Measurements from ENCODE around the gene ABCA10.
"Not testable (repeated sequence)": the region's sequence is repeated elsewhere in the genome, so short reads cannot be mapped to it uniquely, and the experiment has no call there.

The ABCA10 gene

GRCh38 chr17:69173118-69173517 lies 55.5 kb downstream of the ABCA10 start:
- no peak for TF ChIP-seq CTCF (IDR thresholded peaks at IDR 0.05; ENCODE audit: low read depth, low read length, missing control alignments)
- Histone ChIP-seq H3K27me3 (replicated peaks) (no peaks in the 10 kb centered on the region), H3K36me3 (replicated peaks) (no peaks in the 10 kb centered on the region), H3K27ac (no peak overlapping the region), H3K4me3 (ENCODE audit: low read depth, low read length) (no peak overlapping the region)
- no peak for DNase-seq
- in situ Hi-C loops (cut with HindIII; ENCODE audit: low pct_ligation_motif_present, low sequenced_read_pairs): no loop called here

- Histone ChIP-seq H3K27ac (no peak overlapping the region), H3K36me3 (replicated peaks) (no peaks in the 10 kb centered on the region), H3K4me3 (ENCODE audit: low read depth, low read length) (no peak overlapping the region), H3K27me3 (replicated peaks) (no peaks in the 10 kb centered on the region)
- no peak for DNase-seq
- no peak for TF ChIP-seq CTCF (IDR thresholded peaks at IDR 0.05; ENCODE audit: low read depth, low read length, missing control alignments)
- in situ Hi-C loops (cut with HindIII; ENCODE audit: low pct_ligation_motif_present, low sequenced_read_pairs): no loop called here
Observed at GRCh38 chr17:69170377-69170776, 58.2 kb downstream of the ABCA10 start.

GRCh38 chr17:69168642-69169041 lies 60.0 kb downstream of the ABCA10 start:
- in situ Hi-C loops (cut with HindIII; ENCODE audit: low pct_ligation_motif_present, low sequenced_read_pairs); H3K4me3 ChIP-seq (ENCODE audit: low read depth, low read length); DNase-seq; H3K27me3 ChIP-seq (replicated peaks); H3K36me3 ChIP-seq (replicated peaks); H3K27ac ChIP-seq: not testable (repeated sequence)

GRCh38 chr17:69166957-69167356 lies 61.7 kb downstream of the ABCA10 start:
- in situ Hi-C loops (cut with HindIII; ENCODE audit: low pct_ligation_motif_present, low sequenced_read_pairs): no loop called here

GRCh38 chr17:69164206-69164605 lies 64.4 kb downstream of the ABCA10 start:
- in situ Hi-C loops (cut with HindIII; ENCODE audit: low pct_ligation_motif_present, low sequenced_read_pairs): no loop called here
- no peak overlapping the region for H3K4me3 ChIP-seq (ENCODE audit: low read depth, low read length)
- no peak overlapping the region for H3K27ac ChIP-seq

More at GRCh38 chr17:69166957-69167356, 61.7 kb downstream of the ABCA10 start:
- H3K36me3 ChIP-seq (replicated peaks): no peaks in the 10 kb centered on the region
- TF ChIP-seq CTCF (IDR thresholded peaks at IDR 0.05; ENCODE audit: low read depth, low read length, missing control alignments): no peak
- no peak for DNase-seq
- H3K27me3 ChIP-seq (replicated peaks): no peaks in the 10 kb centered on the region
- H3K4me3 ChIP-seq (ENCODE audit: low read depth, low read length): no peak overlapping the region
- no peak overlapping the region for H3K27ac ChIP-seq

GRCh38 chr17:69159418-69159817 lies 69.2 kb downstream of the ABCA10 start:
- TF ChIP-seq CTCF (IDR thresholded peaks at IDR 0.05; ENCODE audit: low read depth, low read length, missing control alignments): no peak
- Histone ChIP-seq H3K27me3 (replicated peaks) (no peaks in the 10 kb centered on the region), H3K4me3 (ENCODE audit: low read depth, low read length) (no peak overlapping the region), H3K36me3 (replicated peaks) (no peaks in the 10 kb centered on the region), H3K27ac (no peak overlapping the region)
- DNase-seq: no peak
- in situ Hi-C loops (cut with HindIII; ENCODE audit: low pct_ligation_motif_present, low sequenced_read_pairs): no loop called here

More at GRCh38 chr17:69164206-69164605, 64.4 kb downstream of the ABCA10 start:
- Histone ChIP-seq H3K27me3 (replicated peaks) (no peaks in the 10 kb centered on the region), H3K36me3 (replicated peaks) (no peaks in the 10 kb centered on the region)
- no peak for DNase-seq
- TF ChIP-seq CTCF (IDR thresholded peaks at IDR 0.05; ENCODE audit: low read depth, low read length, missing control alignments): no peak
